Measurements from ENCODE around the gene CHRND.

GRCh38 chr2:232584238-232584637 lies 58.3 kb downstream of the CHRND start:
- TF ChIP-seq CTCF (optimal IDR thresholded peaks at IDR 0.05 in 1 of 3, IDR thresholded peaks at IDR 0.05 in 1 of 3, conservative IDR thresholded peaks at IDR 0.05 in 1 of 3; ENCODE audit: extremely low read depth in 1 of 3, insufficient read depth in 2 of 3, low read length in 3 of 3): no peak
- no peak for TF ChIP-seq EZH2 (IDR thresholded peaks at IDR 0.05; ENCODE audit: low read length)

All from keratinocyte (primary cell).